Activated CD8-positive, alpha-beta memory T cell treated with anti-CD3 and anti-CD28 coated beads, Interleukin-2, amount 50 U/mL, for 4 hours (primary cell): Measurements from ENCODE around the gene REXO4.
"Not testable (repeated sequence)": the region's sequence is repeated elsewhere in the genome, so short reads cannot be mapped to it uniquely, and the experiment has no call there.

Experiments used
- DNase-seq: peaks from one replicate; pipeline ENCODE4 v3.0.0-alpha.2; 2020

REXO4 gene, protein sequence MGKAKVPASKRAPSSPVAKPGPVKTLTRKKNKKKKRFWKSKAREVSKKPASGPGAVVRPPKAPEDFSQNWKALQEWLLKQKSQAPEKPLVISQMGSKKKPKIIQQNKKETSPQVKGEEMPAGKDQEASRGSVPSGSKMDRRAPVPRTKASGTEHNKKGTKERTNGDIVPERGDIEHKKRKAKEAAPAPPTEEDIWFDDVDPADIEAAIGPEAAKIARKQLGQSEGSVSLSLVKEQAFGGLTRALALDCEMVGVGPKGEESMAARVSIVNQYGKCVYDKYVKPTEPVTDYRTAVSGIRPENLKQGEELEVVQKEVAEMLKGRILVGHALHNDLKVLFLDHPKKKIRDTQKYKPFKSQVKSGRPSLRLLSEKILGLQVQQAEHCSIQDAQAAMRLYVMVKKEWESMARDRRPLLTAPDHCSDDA

GRCh38 chr9:133417541-133418461, at the start of gene REXO4:
Gene REXO4, minus strand, starts transcription at chr9:133418010. Its CDS starts 166 bp downstream, at chr9:133417844.
- DNase-seq = peak; percentile 80

DNA sequence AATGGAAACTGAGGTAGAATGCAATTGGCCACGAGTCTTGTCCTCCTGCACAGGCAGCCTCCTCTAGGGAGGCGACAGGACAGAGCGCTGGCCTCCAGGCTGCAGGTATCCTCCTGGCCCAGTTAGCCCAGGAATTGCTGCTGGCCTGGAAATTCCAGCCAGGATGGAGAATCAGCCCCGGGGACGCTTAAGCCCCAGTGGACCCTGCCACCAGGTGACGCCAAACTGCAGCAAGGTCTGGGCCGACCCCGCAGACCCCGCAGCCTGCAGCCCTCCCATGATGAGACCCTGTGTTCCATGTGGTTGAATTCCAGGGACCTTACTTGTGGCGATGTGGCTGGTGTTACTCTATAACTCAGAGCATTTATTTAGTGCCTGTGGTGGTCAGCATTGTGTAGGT, 49.3 kb upstream of the REXO4 start:
- DNase-seq = no peak

- no peak for DNase-seq
These were observed 48.2 kb upstream of the REXO4 start for GRCh38 chr9:133465984-133466383.

DNA sequence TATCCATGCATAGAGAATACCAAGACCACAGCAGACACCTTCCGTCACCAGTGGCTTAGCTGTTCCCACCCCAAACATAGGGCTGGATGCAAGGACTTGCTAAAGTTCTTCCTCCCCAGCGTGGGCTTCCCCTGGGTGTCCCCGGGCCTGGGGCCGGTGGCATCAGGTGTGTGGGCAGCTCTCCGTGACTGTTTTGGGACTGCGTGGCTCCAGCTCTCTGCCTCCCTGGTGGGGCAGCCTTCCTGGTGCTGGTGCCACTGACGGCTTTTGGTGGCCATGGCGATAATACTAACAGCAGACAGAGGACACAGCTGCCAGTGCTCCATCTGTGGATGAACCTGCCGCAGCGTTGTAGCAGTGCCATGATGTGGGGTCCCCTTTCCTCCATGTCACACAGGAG, 46.8 kb upstream of the REXO4 start:
- DNase-seq = no peak

- no peak for DNase-seq
These were observed 46.2 kb upstream of the REXO4 start for GRCh38 chr9:133463864-133464615.

DNA sequence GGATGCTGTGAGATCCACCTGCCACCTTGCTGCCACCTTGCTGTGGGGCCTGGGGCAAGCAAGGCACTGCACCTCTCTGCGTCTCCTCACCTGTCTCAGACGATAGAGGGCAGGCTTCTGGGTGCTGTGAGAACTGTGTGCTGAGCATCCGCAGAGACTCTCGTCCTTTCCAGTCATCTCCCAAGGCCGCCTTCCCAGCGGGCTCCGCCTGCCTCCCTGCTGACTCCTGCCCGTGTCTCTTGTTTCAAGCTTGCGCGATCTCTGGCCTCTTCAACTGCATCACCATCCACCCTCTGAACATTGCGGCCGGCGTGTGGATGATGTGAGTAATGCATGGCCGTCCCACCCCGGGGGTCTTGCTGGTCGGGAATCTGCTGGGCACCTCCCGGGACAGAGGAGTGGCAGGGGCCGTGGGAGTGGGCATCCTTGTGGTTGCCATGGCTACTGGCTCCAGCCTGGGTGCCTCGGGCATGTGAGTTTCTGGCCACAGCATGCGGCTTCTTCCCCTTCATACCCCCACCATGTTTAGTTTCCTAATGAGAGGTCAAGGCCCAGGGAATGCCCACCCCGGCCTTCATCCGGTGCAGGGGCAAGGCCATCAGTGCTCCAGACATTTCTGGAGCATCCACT, 45.5 kb upstream of the REXO4 start:
- DNase-seq = no peak

DNA sequence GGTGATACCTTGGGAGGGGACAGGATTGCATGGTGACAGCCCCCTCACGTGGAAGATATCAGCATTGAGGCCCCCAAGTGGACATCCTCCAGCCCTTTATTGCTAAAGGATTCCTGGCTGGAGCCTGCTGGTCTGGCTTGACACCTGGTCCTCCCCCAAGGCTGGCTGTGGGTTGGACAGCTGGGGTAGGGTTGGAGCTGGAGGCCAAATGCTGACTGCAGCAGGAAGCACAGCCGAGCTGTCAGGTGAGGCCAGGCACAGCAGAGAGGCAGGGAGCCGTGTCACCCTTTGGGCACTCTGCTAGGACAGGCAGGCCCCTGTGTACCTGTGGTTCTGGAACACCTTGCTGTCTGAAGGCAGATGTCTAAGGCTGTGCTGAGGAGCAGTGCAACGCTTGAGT, 44.2 kb upstream of the REXO4 start:
- no peak for DNase-seq

DNA sequence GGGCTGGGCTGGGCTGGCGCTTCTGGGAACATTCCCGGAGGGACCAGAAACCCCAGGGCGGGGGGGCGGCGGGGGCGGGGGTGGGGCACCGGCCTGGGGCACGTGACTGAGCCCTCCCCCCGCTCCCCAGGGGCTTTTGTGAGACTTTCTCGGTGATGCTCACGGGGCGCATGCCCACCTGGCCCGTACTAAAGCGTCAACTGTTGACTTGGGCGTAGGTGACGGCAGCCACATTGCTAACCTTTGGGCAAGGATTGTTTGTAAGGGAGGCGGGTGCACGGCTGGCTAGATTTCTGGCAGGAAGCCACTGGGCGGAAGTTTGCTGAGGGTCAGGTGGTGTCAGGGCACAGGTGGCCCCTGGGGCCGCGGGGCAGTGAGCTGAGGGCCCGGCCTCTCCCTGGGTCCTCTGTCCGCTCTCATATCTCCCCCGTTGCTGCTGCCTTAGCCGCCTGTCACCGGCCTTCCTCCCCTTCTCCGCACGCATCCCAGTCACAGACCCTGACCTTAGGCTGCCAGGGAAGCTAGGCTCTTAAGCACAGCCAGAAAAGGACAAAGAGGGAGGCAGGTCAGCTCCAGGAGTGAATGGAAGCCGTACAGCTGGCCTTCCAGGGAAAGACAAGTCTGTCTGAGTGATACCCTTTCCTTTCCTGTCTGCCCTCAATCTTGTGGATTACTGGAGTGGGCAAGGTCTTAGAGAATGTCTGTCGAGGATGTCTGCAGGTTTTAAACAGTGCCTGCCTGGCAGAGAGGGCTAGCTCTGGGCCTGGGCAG, 42.8 kb upstream of the REXO4 start:
- peak; percentile 57 for DNase-seq

DNA sequence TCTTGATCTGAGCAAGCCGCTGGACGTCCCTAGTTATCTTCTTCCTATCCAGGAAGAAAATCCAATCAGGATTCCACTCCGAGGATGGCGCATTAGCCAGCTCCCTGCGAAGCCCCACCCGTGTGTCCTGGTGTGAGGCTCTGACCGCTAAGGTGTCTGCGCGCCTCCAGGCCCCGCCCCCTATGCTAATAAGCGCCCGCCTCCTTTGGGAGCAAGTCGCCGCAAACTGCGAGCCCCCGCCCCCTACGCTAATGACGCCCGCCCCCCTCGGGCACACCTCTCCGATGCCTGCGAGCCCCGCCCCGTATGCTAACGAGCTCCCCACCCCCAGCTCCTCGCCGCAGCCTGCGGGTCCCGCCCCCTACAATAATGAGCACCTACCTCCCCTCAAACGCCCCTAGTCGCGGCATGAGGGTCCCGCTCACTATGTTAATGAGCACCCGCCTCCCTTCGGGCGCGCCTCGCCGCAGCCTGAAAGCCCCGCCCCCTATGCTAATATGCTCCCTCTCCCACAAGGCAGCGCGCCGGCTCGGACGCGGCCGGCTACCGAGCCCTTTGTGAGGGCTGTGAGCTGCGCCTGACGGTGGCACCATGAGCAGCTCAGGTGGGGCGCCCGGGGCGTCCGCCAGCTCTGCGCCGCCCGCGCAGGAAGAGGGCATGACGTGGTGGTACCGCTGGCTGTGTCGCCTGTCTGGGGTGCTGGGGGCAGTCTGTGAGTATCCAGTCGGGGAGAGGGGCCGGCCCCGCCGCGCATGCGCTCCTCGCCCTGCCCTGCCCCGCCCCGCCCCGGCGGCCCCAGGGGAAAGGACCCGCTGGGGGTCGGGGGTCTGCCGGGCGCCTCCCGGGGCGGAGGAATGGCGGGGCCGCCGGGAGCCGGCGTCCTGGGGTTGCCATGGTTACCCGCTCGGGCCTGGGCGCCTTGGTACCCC, 41.9 kb upstream of the REXO4 start, which contains the start of gene CACFD1:
Gene CACFD1, plus strand, starts transcription at position 503 of the 929 bp plus-strand sequence. Its CDS starts 89 bp downstream, at position 592.
- peak; percentile 90 for DNase-seq

DNA sequence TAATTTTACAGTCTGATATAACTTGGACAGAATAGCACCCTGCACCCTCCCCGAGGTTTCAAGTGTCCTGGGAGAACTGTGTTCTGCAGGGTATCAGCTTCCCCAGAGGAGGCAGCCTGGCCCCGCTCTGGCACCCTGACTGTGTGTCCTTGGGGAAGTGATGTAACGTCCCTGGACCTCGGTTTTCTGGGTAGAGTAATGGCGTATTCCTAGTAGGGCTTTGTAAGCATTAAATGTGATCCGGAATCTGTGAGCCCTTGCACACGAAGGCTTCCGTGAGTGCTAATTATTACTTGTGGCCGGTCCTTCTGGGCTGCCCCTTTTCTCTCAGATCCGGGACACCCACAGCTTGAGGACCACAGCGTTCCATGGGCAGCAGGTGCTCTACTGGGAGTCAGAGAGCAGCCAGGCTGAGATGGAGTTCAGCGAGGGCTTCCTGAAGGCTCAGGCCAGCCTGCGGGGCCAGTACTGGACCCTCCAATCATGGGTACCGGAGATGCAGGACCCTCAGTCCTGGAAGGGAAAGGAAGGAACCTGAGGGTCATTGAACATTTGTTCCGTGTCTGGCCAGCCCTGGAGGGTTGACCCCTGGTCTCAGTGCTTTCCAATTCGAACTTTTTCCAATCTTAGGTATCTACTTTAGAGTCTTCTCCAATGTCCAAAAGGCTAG, 41.0 kb upstream of the REXO4 start:
- DNase-seq = no peak

GRCh38 chr9:133457748-133458147, 39.9 kb upstream of the REXO4 start:
- no peak for DNase-seq

- DNase-seq = no peak
These were observed 39.4 kb upstream of the REXO4 start for GRCh38 chr9:133457233-133457632.

- no peak for DNase-seq
These were observed 38.6 kb upstream of the REXO4 start for GRCh38 chr9:133456409-133456808.

DNA sequence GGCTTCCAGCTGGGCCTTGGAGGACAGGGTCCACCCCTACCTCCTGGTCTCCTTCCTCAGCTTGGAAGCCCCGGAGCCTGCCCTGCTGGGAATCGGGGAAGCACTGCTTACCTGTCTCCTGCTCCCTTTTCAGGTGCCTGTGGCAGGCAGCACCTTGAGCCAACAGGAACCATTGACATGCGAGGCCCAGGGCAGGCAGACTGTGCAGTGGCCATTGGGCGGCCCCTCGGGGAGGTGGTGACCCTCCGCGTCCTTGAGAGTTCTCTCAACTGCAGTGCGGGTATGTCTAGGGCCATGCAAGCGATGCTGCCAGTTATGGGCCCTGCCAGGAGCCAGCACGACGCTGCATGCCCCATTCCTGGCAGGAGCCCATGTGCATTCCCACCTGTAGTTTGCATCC, 38.1 kb upstream of the REXO4 start:
- DNase-seq = no peak

GRCh38 chr9:133454943-133455673, 37.3 kb upstream of the REXO4 start:
- DNase-seq = no peak

GRCh38 chr9:133454325-133454724, 36.5 kb upstream of the REXO4 start:
- DNase-seq = no peak

DNA sequence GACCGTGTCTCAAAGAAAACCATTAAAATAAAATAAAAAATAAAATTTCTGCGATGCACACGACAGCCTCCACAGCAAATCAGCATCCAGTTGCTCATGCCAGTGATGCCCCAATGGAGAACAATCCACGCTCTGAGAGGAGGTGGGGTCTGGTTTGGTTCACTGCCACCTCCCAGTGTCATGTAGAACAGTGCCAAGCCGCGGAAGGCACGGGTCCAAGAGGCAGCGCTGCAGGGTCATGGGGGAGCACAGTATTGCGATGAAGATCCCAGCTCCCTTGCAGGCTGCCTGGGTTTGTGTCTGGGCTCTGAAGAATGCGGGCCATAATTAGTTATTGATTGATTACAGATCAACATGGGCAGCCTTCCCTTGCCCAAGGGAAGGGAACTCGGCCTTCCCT, 35.8 kb upstream of the REXO4 start:
- DNase-seq = no peak

DNA sequence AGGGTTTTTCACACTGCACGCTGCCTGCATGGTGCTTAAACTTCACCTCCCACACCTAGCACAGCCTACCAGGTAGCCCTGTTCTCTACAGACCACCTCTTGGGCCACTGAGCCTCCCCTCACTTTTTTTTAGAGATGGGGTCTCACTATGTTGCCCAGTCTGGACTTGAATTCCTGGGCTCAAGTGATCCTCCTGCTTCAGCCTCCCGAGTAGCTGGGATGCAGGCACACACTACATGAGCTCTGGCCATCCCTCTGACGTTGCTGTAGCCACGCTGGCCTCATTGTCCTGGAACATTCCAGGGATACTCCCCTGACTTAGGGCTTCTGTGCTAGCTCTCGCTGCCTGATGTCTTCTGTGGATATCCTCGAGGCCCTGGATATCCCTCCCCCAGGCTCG, 34.8 kb upstream of the REXO4 start:
- no peak for DNase-seq

- DNase-seq = not testable (repeated sequence)
These were observed 34.1 kb upstream of the REXO4 start for GRCh38 chr9:133451865-133452264.
